ENCODE measurements around the gene UFSP1.
A peak's percentile ranks its signal among the peaks of the same experiment; 100 is the strongest.
"Not testable (repeated sequence)": the region's sequence is repeated elsewhere in the genome, so short reads cannot be mapped to it uniquely, and the experiment has no call there.

Gene UFSP1

GRCh38 chr7:100879685-100880261 is 9.7 kb downstream of the UFSP1 start:
- DNase-seq: peak in 1 of 2 donors; percentile 16

GRCh38 chr7:100878685-100879084 is 10.8 kb downstream of the UFSP1 start:
- no peak for DNase-seq

GRCh38 chr7:100878013-100878412 is 11.5 kb downstream of the UFSP1 start:
- DNase-seq: no peak

- DNase-seq: no peak
These were observed 14.2 kb downstream of the UFSP1 start for GRCh38 chr7:100875356-100875751.

- DNase-seq: peak; percentile 97 to 98
These were observed 14.7 kb downstream of the UFSP1 start, which contains the start of gene SRRT for GRCh38 chr7:100874577-100875355. SRRT (plus strand) TSS chr7:100875103; CDS start chr7:100875591, 488 bp downstream.

- no peak for DNase-seq
These were observed 15.3 kb downstream of the UFSP1 start for GRCh38 chr7:100874300-100874576.

- DNase-seq: no peak
These were observed 15.8 kb downstream of the UFSP1 start for GRCh38 chr7:100873599-100874299.

GRCh38 chr7:100867776-100868485 is 21.6 kb downstream of the UFSP1 start:
- no peak for DNase-seq

- peak; percentile 61 to 67 for DNase-seq
These were observed 22.3 kb downstream of the UFSP1 start, which contains the start of gene TRIP6 for GRCh38 chr7:100867040-100867775. TRIP6 (plus strand) TSS chr7:100867387; CDS start chr7:100867498, 111 bp downstream.

GRCh38 chr7:100866729-100867039 is 22.8 kb downstream of the UFSP1 start:
- no peak for DNase-seq

- DNase-seq: peak in 1 of 2 donors; percentile 81
These were observed 23.4 kb downstream of the UFSP1 start for GRCh38 chr7:100865938-100866728.

- no peak for DNase-seq
These were observed 24.1 kb downstream of the UFSP1 start for GRCh38 chr7:100865372-100865911.

GRCh38 chr7:100864263-100864845 is 25.2 kb downstream of the UFSP1 start:
- no peak for DNase-seq

GRCh38 chr7:100863406-100863950 is 26.0 kb downstream of the UFSP1 start:
- DNase-seq: no peak

- no peak for DNase-seq
These were observed 27.9 kb downstream of the UFSP1 start for GRCh38 chr7:100861616-100861985.

GRCh38 chr7:100860702-100861615 is 28.6 kb downstream of the UFSP1 start:
- DNase-seq: no peak

- DNase-seq: no peak
These were observed 29.7 kb downstream of the UFSP1 start for GRCh38 chr7:100859856-100860255.

- DNase-seq: no peak
These were observed 32.6 kb downstream of the UFSP1 start for GRCh38 chr7:100856871-100857282.

GRCh38 chr7:100855515-100855914 is 34.0 kb downstream of the UFSP1 start:
- no peak for DNase-seq

- DNase-seq: not testable (repeated sequence)
These were observed 34.6 kb downstream of the UFSP1 start for GRCh38 chr7:100854899-100855298.

Measured in hippocampal formation (tissue), 2 donors.